BE2C (cell line): ENCODE data around the gene MLIP.
"Not testable (repeated sequence)": the region's sequence is repeated elsewhere in the genome, so short reads cannot be mapped to it uniquely, and the experiment has no call there.

ENCODE experiments used
- DNase-seq: peaks from one replicate; pipeline ENCODE4 v3.0.0-alpha.2; 2020
- H3K27me3 ChIP-seq: fragments of 250-450 bp; sonication (Bioruptor Pico); 2 replicates; pipeline ENCODE4 v1.5.1; 2020; ENCODE audit warnings: mild to moderate bottlenecking
- H3K36me3 ChIP-seq: fragments of 250-450 bp; sonication (Bioruptor Pico); 2 replicates; pipeline ENCODE4 v1.5.1; 2020; ENCODE audit warnings: mild to moderate bottlenecking
- H3K4me1 ChIP-seq: fragments of 250-450 bp; sonication (Bioruptor Pico); 2 replicates; pipeline ENCODE4 v1.5.1; 2020
- H3K4me3 ChIP-seq: 2 replicates; pipeline ENCODE4 v1.5.1; 2011; ENCODE audit warnings: low read depth, low read length
- H3K9me3 ChIP-seq: fragments of 250-450 bp; sonication (Bioruptor Pico); 2 replicates; pipeline ENCODE4 v1.5.1; 2020
- CTCF ChIP-seq: IDR thresholded peaks from 2 replicates; pipeline ENCODE4 v1.5.1; 2012; ENCODE audit warnings: mild to moderate bottlenecking, low read depth, low read length

Gene MLIP

DNA sequence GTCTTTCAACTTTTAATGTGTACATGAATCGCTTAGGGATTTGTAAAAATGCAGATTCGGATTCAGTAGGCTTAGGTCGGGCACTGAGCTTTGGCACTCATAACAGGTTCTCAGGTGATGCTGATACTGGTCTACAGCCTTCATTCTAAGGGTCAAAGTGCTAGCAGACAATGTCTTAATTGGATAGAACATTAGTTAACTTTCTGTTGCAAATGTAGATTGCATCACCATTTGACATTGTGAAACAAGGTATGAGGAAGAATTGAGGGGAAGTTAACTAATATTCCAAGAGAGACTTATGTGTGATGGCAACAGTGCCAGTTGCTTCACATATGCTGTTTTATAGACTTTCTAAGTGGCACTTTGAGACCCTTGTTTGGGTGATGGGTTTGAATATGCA, 86.9 kb downstream of the MLIP start:
- DNase-seq, result no peak
- Histone ChIP-seq H3K4me1 (no peaks in the 10 kb centered on the region), H3K9me3 (no peaks in the 10 kb centered on the region), H3K36me3 (no peaks in the 10 kb centered on the region), H3K4me3 (no peak overlapping the region), H3K27me3 (no peaks in the 10 kb centered on the region)
- no peak for TF ChIP-seq CTCF

- not testable (repeated sequence) for H3K4me3 ChIP-seq, DNase-seq, H3K36me3 ChIP-seq, H3K9me3 ChIP-seq, H3K4me1 ChIP-seq, H3K27me3 ChIP-seq
Measured at GRCh38 chr6:54203474-54204035, 92.3 kb downstream of the MLIP start.

- Histone ChIP-seq H3K4me3 (no peak overlapping the region), H3K9me3 (no peaks in the 10 kb centered on the region), H3K27me3 (no peaks in the 10 kb centered on the region), H3K4me1 (no peaks in the 10 kb centered on the region), H3K36me3 (no peaks in the 10 kb centered on the region)
- DNase-seq, result no peak
- TF ChIP-seq CTCF, result no peak
Measured at GRCh38 chr6:54204921-54205591, 93.8 kb downstream of the MLIP start.

DNA sequence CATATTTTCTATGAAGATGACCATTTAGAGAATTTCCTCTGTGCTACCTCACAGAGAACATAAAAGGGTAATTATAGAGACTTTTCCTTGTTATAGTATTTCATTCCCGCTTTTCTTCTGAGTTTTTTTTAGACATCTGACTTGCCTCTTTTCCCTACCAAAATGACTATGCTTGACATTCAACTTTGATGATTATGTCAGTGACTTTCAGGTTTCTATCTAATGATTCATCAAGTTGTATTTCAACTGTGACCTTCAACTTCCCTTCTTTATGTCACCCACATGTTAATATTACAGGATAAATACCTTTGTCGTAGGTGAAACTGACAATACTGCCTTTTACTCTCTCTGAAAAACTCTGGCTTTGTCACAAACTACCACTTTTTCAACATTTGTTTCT, 95.3 kb downstream of the MLIP start:
- H3K9me3 ChIP-seq, result no peaks in the 10 kb centered on the region
- no peaks in the 10 kb centered on the region for H3K36me3 ChIP-seq
- TF ChIP-seq CTCF, result no peak
- no peaks in the 10 kb centered on the region for H3K4me1 ChIP-seq
- H3K27me3 ChIP-seq, result no peaks in the 10 kb centered on the region
- H3K4me3 ChIP-seq, result no peak overlapping the region
- DNase-seq, result no peak

DNA sequence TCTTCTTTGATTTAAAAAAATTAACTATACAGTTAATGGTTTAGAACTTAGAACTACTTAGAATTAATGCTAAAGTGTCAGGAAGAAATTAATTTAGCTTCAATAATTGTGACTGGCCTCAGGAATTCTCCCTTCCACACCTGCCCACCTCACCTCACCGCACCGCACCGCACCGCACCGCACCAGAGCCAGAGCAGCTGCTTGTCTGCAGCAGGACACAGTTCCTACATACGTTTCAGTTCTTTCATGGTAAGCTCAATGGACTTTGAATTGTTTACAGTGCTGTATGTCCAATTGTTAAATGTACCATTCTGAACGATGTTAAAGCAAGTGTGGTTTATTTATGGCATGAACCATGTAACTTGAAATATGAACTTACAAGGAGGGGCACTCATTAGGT, 98.7 kb downstream of the MLIP start:
- H3K36me3 ChIP-seq, H3K9me3 ChIP-seq, H3K4me1 ChIP-seq, H3K27me3 ChIP-seq, DNase-seq, H3K4me3 ChIP-seq: not testable (repeated sequence)

DNA sequence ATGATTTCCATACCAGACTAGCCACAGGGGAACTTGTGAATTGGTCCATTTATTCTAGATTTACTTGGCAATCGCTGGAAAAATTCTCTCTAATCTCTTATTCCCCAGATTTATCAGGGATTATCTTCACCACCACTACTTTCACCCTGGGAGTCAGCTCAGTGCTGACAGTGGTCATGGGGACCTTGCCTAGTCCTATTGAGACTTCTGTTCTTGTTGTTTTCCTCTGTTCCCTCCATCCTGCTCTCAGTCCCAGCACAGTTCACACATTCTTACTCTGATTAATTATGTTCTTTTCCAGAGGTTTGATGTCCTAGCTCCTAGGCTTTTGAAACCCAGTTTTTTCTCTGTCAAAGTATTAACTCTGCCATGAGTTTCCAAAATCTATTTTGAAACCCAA, 103.0 kb downstream of the MLIP start:
- no peaks in the 10 kb centered on the region for H3K36me3 ChIP-seq
- no peak overlapping the region for H3K4me3 ChIP-seq
- no peak for TF ChIP-seq CTCF
- DNase-seq, result no peak
- no peaks in the 10 kb centered on the region for H3K4me1 ChIP-seq
- no peaks in the 10 kb centered on the region for H3K27me3 ChIP-seq
- no peaks in the 10 kb centered on the region for H3K9me3 ChIP-seq

DNA sequence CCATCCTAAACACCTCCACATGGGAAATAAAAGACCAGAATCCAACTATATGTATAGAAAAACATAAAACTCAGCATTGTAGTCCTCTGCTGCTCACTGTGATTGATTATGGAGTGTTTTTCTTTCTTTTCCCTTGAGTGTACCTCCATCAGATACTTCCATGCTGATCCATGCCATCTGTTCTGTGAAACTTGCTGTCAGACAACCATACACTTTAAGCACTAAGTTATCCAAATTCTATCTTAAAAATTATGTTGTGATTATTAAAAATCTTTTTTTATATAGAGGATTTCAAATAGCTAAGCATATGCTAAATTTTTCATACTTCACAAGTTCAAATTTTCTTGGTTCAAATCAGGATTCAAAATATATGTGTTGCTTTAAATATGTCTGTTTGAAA, 105.1 kb downstream of the MLIP start:
- no peaks in the 10 kb centered on the region for H3K27me3 ChIP-seq
- DNase-seq, result no peak
- no peaks in the 10 kb centered on the region for H3K36me3 ChIP-seq
- no peaks in the 10 kb centered on the region for H3K9me3 ChIP-seq
- TF ChIP-seq CTCF, result no peak
- H3K4me1 ChIP-seq, result no peaks in the 10 kb centered on the region
- H3K4me3 ChIP-seq, result no peak overlapping the region
